ENCODE data around the gene CCDC69. TPM values are rescaled to one million over a fixed set of nuclear protein-coding genes. Genes with fewer than 3 reads are reported as not detected.

Gene CCDC69
- total and polyA plus RNA-seq, 9 donors, result 38.5 to 104 (median 84.5) TPM

DNA sequence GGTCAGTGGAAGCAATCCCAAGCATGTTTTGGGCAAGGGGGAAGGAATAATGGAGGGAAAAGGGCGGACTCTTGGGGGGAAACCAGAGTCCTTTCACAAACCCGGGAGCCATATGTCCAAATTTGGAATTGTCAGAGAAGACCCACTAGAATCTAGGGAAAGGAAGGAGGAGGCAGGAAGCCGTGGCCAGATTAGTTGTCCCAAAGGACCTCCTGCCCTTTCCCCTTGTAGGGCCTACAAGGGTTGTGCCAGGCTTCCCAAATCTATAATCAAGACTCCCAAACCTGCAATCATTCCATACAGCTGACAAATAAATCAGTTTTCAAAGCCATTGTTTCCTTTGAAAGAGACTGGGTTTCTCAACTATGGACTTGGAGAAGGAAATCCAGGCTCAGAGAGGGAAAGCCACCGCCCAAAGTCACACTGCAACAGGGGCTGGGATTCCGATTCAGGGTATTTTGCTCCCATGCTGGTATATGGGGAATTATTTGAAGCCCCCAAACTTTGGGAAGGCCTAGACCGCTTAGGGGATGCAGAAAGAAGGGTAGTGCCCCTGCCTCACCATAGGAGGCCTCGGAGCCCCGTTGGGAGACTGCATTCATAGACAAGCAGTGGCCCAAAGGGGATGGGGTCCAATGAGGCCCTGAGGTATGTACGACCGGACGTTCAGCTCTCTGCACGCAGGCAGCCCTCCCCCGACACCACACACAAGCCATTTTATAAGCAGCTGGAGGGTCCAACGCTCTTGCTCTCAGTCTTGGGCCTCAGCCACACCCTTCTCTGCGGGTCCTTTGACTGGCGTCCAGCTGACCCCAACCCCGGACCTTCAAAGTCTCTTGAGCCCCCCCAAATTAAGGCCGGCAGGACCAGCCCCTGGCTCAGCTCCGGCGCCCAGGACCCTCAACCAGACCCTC is 67.1 kb downstream of the CCDC69 start:
- H3K27me3 ChIP-seq (ENCODE audit: control insufficient read depth, insufficient read depth, low read length), result no peaks in the 10 kb centered on the region
- WGBS (ENCODE audit: insufficient coverage), result 7% methylated on average over 19 of the region's 20 CpGs
- peaks cover 21% of the 10 kb centered on the region for H3K36me3 ChIP-seq (ENCODE audit: control insufficient read depth, insufficient read depth, low read length)
- H3K9me3 ChIP-seq (replicated peaks; ENCODE audit: control insufficient read depth, low read depth, low read length), result no peaks in the 10 kb centered on the region
- DNase-seq, result peak; percentile 54
- H3K4me1 ChIP-seq (ENCODE audit: control insufficient read depth, insufficient read depth, low read length), result peaks cover 37% of the 10 kb centered on the region
- peak overlapping the region; percentile 95 for H3K4me3 ChIP-seq (ENCODE audit: low read length)
- H3K27ac ChIP-seq (ENCODE audit: low read length), result peak overlapping the region; percentile 93

DNA sequence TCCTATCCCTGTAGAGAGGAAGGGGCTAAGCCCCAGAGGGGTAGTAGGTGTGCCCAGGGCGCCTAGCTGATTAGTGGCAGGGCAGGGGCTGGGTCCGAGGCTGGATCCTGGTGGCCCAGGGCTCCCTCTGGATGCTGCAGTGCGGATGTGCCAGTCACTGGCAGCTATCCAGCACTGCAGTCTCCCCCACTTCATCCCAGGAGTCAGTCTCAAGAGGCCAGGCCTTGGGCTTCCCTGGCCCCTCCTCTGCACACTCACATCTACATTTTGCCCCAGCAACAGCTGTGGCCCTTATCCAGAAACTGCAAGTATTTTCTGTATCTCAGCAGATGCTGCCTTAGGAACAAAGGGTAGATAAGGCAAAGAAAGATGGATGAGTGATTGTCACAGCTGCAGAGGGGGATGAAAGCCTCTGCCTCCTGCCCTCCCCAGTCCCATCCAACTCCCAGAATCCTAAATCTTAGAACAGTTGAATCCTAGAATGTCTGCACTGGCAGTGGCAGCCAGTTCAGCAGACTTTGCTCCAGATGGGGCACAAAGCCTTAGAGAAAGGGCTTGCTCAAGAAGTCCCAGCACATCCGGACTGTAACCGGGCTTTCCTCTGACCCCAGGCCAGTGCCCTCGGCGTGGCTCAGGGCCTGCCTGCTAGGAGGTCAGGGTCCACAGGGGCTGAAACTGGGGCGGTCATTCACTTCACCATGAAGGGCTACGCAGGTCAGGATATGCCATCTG is 68.0 kb downstream of the CCDC69 start:
- Histone ChIP-seq H3K4me1 (ENCODE audit: control insufficient read depth, insufficient read depth, low read length) (peaks cover 45% of the 10 kb centered on the region), H3K9me3 (replicated peaks; ENCODE audit: control insufficient read depth, low read depth, low read length) (no peaks in the 10 kb centered on the region), H3K4me3 (ENCODE audit: low read length) (peak overlapping the region; percentile 95), H3K36me3 (ENCODE audit: control insufficient read depth, insufficient read depth, low read length) (peaks cover 25% of the 10 kb centered on the region), H3K27ac (ENCODE audit: low read length) (peak overlapping the region; percentile 93), H3K27me3 (ENCODE audit: control insufficient read depth, insufficient read depth, low read length) (no peaks in the 10 kb centered on the region)
- DNase-seq, result peak; percentile 87
- WGBS (ENCODE audit: insufficient coverage), result 24% methylated on average over 9 of the region's 9 CpGs

DNA sequence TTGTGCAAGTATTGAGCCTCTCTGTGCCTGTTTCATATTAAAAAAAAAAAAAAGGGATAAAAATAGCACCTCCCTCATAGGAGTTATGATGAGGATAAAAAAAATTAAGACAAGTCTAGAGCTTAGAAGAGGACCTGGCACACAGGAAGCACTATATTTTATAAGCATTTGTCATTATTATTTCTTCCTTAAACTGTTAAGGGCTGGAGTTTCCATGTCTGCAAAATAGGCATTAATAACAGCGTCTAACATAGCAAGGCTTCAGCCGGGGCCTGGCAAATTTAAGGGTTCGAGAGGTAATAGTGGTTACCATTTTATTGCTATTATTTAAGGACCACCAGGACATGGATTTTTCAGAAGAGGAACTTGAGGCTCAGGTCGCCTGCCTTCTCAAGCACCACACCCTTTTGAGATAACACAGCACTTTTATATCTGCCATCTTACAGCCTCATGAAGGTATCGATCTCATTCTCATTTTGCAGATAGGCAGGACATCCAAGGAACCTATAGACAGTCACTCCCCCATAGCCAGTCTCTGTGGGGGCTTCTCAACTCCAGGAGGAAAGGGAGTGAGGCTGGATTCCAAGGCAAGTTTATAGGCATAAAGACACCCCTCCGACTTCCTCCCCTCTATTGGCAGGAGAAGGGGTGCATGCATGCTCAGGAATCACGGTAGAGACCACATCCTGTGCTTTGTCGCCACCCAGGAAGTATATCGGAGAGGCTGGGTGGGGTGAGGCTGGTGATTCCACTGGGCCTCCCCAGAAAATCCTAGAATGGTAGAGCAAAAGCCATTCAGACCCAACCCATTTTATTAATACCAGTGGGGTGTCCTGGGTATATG is 68.7 kb downstream of the CCDC69 start:
- Histone ChIP-seq H3K27me3 (ENCODE audit: control insufficient read depth, insufficient read depth, low read length) (no peaks in the 10 kb centered on the region), H3K36me3 (ENCODE audit: control insufficient read depth, insufficient read depth, low read length) (peaks cover 25% of the 10 kb centered on the region), H3K27ac (ENCODE audit: low read length) (peak overlapping the region; percentile 93), H3K4me1 (ENCODE audit: control insufficient read depth, insufficient read depth, low read length) (peaks cover 53% of the 10 kb centered on the region), H3K4me3 (ENCODE audit: low read length) (peak overlapping the region; percentile 95), H3K9me3 (replicated peaks; ENCODE audit: control insufficient read depth, low read depth, low read length) (no peaks in the 10 kb centered on the region)
- 60% methylated on average over 1 of the region's 9 CpGs for WGBS (ENCODE audit: insufficient coverage)
- DNase-seq, result peak; percentile 16

DNA sequence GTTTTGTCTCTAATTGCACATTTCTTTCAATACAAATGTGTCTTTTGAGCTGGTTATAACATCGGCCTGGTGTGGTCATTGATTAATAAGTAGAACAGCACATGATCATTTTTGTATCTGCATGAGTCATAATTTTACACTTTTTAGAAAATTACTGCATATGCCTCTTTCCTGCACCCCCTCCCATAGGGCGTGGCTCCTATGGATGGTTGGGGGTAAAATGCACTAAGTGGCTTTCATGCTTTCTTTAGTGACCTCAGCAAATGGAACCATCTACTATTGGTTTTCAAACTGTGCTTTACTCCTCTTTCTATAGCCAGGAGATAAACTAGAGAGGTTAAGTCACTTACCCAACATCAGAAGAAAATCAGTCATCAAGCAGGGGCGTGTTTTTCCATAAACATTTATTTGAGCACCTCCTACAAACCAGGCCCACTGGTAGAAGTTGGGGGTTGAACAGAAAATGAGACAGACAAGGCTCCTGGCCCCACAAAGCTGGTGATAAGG is 70.1 kb downstream of the CCDC69 start:
- Histone ChIP-seq H3K4me3 (ENCODE audit: low read length) (no peak overlapping the region), H3K27ac (ENCODE audit: low read length) (no peak overlapping the region), H3K4me1 (ENCODE audit: control insufficient read depth, insufficient read depth, low read length) (peaks cover 62% of the 10 kb centered on the region), H3K9me3 (replicated peaks; ENCODE audit: control insufficient read depth, low read depth, low read length) (no peaks in the 10 kb centered on the region), H3K27me3 (ENCODE audit: control insufficient read depth, insufficient read depth, low read length) (no peaks in the 10 kb centered on the region), H3K36me3 (ENCODE audit: control insufficient read depth, insufficient read depth, low read length) (peaks cover 28% of the 10 kb centered on the region)
- DNase-seq, result no peak
- no CpG with 5 or more reads among the region's 3 CpGs for WGBS (ENCODE audit: insufficient coverage)

DNA sequence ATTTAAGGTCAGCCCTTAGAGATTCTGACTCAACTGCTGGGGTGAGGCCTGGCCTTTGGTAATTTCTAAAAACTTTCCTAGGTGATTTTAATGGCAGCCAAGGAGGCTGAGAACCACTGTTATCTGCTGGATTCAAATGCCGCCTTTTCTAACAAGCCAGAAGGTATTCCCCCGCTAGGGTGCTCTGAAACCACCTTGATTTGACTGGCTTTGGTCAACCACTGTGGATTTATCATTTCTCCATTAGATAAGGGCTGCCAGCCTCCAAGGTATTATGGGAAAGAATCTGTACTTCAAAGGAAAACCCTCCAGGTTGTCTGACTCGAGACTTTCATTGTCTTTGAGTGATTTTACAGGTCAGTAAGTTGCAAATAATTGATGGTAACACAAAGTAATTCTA is 70.6 kb downstream of the CCDC69 start:
- 80% methylated on average over 1 of the region's 3 CpGs for WGBS (ENCODE audit: insufficient coverage)
- no peak for DNase-seq
- Histone ChIP-seq H3K9me3 (replicated peaks; ENCODE audit: control insufficient read depth, low read depth, low read length) (no peaks in the 10 kb centered on the region), H3K27me3 (ENCODE audit: control insufficient read depth, insufficient read depth, low read length) (no peaks in the 10 kb centered on the region), H3K4me1 (ENCODE audit: control insufficient read depth, insufficient read depth, low read length) (peaks cover 65% of the 10 kb centered on the region), H3K4me3 (ENCODE audit: low read length) (no peak overlapping the region), H3K27ac (ENCODE audit: low read length) (no peak overlapping the region), H3K36me3 (ENCODE audit: control insufficient read depth, insufficient read depth, low read length) (peaks cover 32% of the 10 kb centered on the region)

DNA sequence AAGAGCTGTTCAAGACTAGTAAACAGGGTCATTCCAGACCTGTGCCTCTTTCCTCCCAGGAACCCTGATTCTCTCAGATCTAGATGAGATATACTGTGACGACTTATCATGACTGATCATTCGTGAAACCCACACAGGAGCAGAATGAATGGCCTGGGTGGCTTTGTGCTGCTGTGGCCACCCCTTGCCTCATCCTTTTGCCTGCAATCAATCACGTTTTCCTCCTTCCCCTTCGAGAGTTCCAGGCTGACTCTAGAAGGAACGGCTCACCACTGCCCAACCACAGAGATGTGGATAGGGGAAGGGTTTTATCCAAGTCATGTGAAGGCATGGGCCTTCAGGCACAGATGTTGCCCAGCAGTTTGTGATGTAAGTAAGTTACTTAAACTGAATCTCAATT is 72.1 kb downstream of the CCDC69 start:
- WGBS (ENCODE audit: insufficient coverage), result 46% methylated on average over 2 of the region's 5 CpGs
- H3K27ac ChIP-seq (ENCODE audit: low read length), result peak overlapping the region; percentile 88
- peaks cover 45% of the 10 kb centered on the region for H3K36me3 ChIP-seq (ENCODE audit: control insufficient read depth, insufficient read depth, low read length)
- H3K4me1 ChIP-seq (ENCODE audit: control insufficient read depth, insufficient read depth, low read length), result peaks cover 66% of the 10 kb centered on the region
- no peaks in the 10 kb centered on the region for H3K9me3 ChIP-seq (replicated peaks; ENCODE audit: control insufficient read depth, low read depth, low read length)
- no peak overlapping the region for H3K4me3 ChIP-seq (ENCODE audit: low read length)
- DNase-seq, result peak; percentile 75
- no peaks in the 10 kb centered on the region for H3K27me3 ChIP-seq (ENCODE audit: control insufficient read depth, insufficient read depth, low read length)

DNA sequence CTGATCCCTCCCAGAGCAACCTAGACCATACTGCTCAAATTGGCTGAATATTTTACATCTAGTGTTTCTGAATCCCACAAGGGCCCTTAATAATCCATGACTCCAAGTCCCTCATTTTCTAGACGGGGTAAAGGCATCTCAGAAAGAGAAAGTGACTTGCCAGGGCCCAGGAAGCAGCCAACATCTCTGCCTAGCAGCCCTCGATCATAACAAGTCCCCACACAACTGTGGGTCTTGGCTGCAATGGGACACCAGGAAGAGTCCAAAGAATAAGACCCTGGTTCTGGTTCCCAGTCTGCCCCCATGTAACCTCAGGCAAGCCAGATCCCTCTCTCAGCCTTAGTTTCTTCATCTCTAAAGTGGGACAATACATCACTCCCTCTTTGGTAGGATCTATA is 72.6 kb downstream of the CCDC69 start:
- Histone ChIP-seq H3K27ac (ENCODE audit: low read length) (peak overlapping the region; percentile 88), H3K9me3 (replicated peaks; ENCODE audit: control insufficient read depth, low read depth, low read length) (no peaks in the 10 kb centered on the region), H3K36me3 (ENCODE audit: control insufficient read depth, insufficient read depth, low read length) (peaks cover 50% of the 10 kb centered on the region), H3K27me3 (ENCODE audit: control insufficient read depth, insufficient read depth, low read length) (no peaks in the 10 kb centered on the region), H3K4me1 (ENCODE audit: control insufficient read depth, insufficient read depth, low read length) (peaks cover 63% of the 10 kb centered on the region), H3K4me3 (ENCODE audit: low read length) (no peak overlapping the region)
- WGBS (ENCODE audit: insufficient coverage), result 11% methylated on average over 1 of the region's 2 CpGs
- no peak for DNase-seq

DNA sequence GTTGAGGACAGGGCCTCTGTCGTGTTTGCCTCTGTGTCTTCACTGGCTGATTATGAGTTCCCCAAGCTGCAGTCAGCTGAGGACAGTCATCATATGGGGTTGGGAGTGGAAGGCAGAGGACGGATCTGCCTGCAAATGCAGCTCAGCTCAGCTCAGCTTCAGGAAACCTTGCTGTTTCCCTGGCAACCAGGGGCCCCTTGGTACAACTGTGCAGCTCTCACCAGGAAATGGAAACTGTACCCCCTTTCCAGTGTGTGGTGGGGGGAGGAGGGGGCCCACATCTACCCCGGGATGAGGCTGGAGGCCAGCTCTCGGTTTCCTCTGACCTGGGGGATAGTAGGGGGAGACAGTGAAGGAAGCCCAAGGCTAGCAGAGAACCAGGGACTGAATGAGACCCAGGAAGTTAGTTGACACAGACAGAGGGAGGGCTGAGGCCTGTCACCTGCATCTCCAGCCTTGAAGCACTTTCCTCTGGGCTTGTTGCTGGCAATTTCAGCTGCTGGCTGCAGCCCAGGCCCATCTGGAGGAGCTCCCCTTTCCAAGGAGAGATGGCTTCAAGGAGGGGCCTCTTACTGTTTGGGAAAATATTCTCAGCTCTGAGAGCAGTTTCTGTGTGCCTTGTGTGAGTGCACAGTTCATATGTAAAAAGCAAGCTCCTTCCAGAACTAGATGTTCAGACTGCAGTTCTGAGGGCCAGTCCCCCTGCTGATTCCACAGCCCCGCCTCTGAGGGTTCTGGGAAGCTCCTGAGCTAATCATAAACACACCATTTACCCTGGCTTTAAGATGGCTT is 73.2 kb downstream of the CCDC69 start:
- DNase-seq, result peak; percentile 96
- WGBS (ENCODE audit: insufficient coverage), result 10% methylated on average over 4 of the region's 5 CpGs
- Histone ChIP-seq H3K9me3 (replicated peaks; ENCODE audit: control insufficient read depth, low read depth, low read length) (no peaks in the 10 kb centered on the region), H3K27me3 (ENCODE audit: control insufficient read depth, insufficient read depth, low read length) (no peaks in the 10 kb centered on the region), H3K4me3 (ENCODE audit: low read length) (no peak overlapping the region), H3K36me3 (ENCODE audit: control insufficient read depth, insufficient read depth, low read length) (peaks cover 56% of the 10 kb centered on the region), H3K27ac (ENCODE audit: low read length) (peak overlapping the region; percentile 88), H3K4me1 (ENCODE audit: control insufficient read depth, insufficient read depth, low read length) (peaks cover 63% of the 10 kb centered on the region)

DNA sequence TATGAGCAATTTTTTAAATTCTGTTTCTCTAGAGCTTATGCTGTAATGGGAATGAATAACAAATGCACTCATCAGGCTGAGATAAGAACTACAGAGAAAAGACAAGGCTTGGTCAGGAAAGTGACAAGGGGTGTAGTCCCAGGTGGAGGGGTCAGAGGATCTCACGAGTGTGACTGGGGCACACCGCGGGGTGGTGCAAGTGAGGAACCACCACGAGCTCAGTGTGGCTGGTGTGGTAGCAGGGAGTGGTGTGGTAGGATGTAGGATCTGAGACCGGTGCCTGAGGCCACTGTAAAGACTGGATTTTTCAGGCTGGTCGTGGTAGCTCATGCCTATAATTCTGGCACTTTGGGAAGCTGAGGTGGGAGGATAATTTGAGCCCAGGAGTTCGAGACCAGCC is 75.3 kb downstream of the CCDC69 start:
- Histone ChIP-seq H3K9me3 (replicated peaks; ENCODE audit: control insufficient read depth, low read depth, low read length) (no peaks in the 10 kb centered on the region), H3K27me3 (ENCODE audit: control insufficient read depth, insufficient read depth, low read length) (no peaks in the 10 kb centered on the region), H3K27ac (ENCODE audit: low read length) (no peak overlapping the region), H3K36me3 (ENCODE audit: control insufficient read depth, insufficient read depth, low read length) (peaks cover 63% of the 10 kb centered on the region), H3K4me1 (ENCODE audit: control insufficient read depth, insufficient read depth, low read length) (peaks cover 61% of the 10 kb centered on the region), H3K4me3 (ENCODE audit: low read length) (no peak overlapping the region)
- DNase-seq, result no peak
- WGBS (ENCODE audit: insufficient coverage), result 85% methylated on average over 6 of the region's 7 CpGs
